ENCODE results near the gene INCENP.

The INCENP gene

DNA sequence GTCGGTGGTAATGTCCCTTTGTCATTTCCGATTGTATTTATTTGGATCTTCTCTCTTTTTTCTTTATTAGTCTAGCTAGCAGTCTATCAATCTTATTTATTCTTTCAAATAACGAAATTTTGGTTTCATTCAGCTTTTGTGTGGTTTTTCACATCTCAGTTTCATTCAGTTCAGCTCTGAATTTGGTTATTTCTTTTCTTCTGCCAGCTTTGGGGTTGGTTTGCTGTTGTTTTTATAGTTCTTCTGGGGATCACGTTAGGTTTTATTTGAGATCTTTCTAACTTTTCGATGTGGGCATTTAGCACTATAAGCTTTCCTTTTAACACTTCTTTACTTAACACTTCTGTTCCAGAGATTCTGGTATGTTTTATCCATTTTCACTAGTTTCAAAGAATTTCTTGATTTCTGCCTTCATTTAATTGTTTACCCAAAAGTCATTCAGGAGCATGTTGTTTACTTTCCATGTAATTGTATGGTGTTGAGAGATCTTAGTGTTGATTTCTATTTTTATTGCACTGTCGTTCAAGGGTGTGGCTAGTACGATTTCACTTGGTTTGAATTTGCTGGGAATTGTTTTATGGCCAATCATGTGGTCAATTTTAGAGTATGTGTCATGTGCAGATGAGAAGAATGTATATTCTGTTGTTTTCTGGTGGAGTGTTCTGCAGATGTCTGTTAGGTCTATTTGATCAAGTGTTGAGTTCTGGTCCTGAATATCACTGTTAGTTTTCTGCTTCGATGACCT is 58.5 kb downstream of the INCENP start:
- no peak for TF ChIP-seq TAF1 (IDR thresholded peaks at IDR 0.05; ENCODE audit: borderline replicate concordance, insufficient read depth, low read length)

DNA sequence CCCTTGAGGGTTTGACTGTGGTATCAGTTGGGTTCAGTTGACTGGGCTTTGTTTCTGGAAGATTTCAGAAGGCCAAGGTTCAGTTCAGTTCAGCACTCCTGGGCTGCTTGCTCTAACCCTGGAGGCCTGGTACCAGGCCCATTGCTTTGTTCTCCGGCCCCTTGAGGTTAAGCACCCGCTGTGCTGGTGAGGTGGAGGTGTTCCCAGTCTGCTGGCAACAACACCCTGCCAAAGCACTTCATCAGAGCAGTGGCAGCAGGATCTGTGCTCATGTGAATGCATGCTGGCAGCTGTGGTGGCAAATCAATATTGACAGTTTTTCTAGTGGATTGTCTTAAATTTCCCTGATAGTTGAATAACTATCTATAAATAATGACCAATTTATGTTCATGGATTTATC is 62.4 kb downstream of the INCENP start:
- TF ChIP-seq TAF1 (IDR thresholded peaks at IDR 0.05; ENCODE audit: borderline replicate concordance, insufficient read depth, low read length) (no peak), FOXP2 (optimal IDR thresholded peaks at IDR 0.05; ENCODE audit: borderline replicate concordance, extremely low read depth, extremely low read length, insufficient read depth) (no peak), POLR2AphosphoS5 (IDR thresholded peaks at IDR 0.05; ENCODE audit: low read depth, low read length) (no peak), SIN3A (IDR thresholded peaks at IDR 0.05; ENCODE audit: borderline replicate concordance, insufficient read depth, low read length) (no peak)
- TF ChIP-seq, protein P1, sequence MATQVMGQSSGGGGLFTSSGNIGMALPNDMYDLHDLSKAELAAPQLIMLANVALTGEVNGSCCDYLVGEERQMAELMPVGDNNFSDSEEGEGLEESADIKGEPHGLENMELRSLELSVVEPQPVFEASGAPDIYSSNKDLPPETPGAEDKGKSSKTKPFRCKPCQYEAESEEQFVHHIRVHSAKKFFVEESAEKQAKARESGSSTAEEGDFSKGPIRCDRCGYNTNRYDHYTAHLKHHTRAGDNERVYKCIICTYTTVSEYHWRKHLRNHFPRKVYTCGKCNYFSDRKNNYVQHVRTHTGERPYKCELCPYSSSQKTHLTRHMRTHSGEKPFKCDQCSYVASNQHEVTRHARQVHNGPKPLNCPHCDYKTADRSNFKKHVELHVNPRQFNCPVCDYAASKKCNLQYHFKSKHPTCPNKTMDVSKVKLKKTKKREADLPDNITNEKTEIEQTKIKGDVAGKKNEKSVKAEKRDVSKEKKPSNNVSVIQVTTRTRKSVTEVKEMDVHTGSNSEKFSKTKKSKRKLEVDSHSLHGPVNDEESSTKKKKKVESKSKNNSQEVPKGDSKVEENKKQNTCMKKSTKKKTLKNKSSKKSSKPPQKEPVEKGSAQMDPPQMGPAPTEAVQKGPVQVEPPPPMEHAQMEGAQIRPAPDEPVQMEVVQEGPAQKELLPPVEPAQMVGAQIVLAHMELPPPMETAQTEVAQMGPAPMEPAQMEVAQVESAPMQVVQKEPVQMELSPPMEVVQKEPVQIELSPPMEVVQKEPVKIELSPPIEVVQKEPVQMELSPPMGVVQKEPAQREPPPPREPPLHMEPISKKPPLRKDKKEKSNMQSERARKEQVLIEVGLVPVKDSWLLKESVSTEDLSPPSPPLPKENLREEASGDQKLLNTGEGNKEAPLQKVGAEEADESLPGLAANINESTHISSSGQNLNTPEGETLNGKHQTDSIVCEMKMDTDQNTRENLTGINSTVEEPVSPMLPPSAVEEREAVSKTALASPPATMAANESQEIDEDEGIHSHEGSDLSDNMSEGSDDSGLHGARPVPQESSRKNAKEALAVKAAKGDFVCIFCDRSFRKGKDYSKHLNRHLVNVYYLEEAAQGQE (IDR thresholded peaks at IDR 0.05; ENCODE audit: insufficient read depth in 1 of 2, low read depth in 2 of 2, low read length in 2 of 2) = no peak

DNA sequence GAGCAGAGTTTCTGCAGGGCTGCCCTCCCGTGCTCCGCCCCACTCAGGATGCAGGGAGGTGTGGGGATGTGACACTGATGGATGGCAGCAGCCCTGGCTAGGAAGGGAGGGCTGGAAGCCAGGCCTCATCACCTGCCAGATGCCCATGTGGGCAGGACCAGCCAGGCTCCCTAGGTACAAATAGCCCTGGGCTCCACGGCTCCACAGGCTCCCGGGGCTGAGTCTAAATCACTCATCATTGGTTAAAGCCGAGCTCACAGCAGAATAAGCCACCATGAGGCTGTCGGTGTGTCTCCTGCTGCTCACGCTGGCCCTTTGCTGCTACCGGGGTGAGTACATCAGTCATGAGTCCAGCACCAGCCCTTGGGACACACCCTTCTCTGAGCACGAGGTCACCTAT is 66.2 kb downstream of the INCENP start, which contains the start of gene SCGB1D1:
Gene SCGB1D1, plus strand, starts transcription at position 206 of the 400 bp plus-strand sequence. Its CDS starts 69 bp downstream, at position 275.
- TF ChIP-seq TAF1 (IDR thresholded peaks at IDR 0.05; ENCODE audit: borderline replicate concordance, insufficient read depth, low read length) = no peak
- TF ChIP-seq POLR2AphosphoS5 (IDR thresholded peaks at IDR 0.05; ENCODE audit: low read depth, low read length) = no peak
- no peak for TF ChIP-seq SIN3A (IDR thresholded peaks at IDR 0.05; ENCODE audit: borderline replicate concordance, insufficient read depth, low read length)
- no peak for TF ChIP-seq FOXP2 (optimal IDR thresholded peaks at IDR 0.05; ENCODE audit: borderline replicate concordance, extremely low read depth, extremely low read length, insufficient read depth)
- TF ChIP-seq, protein P1 (IDR thresholded peaks at IDR 0.05; ENCODE audit: insufficient read depth in 1 of 2, low read depth in 2 of 2, low read length in 2 of 2) = no peak

- TF ChIP-seq FOXP2 (optimal IDR thresholded peaks at IDR 0.05; ENCODE audit: borderline replicate concordance, extremely low read depth, extremely low read length, insufficient read depth) (no peak), SIN3A (IDR thresholded peaks at IDR 0.05; ENCODE audit: borderline replicate concordance, insufficient read depth, low read length) (no peak)
- TF ChIP-seq, protein P1 (IDR thresholded peaks at IDR 0.05; ENCODE audit: insufficient read depth in 1 of 2, low read depth in 2 of 2, low read length in 2 of 2) = peak; percentile 75 to 92
Measured at GRCh38 chr11:62193952-62194351, 70.1 kb downstream of the INCENP start.

DNA sequence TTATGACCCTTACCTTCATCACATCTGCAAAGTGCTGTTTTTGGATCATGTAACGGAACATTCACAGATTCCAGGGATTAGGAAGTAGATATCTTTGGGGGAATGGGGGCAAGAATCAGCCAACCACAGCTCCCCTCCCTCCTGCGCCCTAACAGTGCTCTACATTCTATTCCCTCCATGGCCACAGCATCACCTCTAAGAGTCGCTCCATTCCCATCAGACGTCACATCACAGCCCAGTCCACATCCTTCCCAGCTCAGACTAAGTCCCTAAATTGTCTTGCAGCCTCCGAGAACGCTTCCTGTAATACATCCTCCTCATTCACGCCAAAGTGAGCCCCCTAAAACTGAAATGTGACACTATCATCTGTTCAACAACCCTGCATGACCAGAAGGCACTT is 72.1 kb downstream of the INCENP start:
- TF ChIP-seq TAF1 (IDR thresholded peaks at IDR 0.05; ENCODE audit: borderline replicate concordance, insufficient read depth, low read length) (no peak), POLR2AphosphoS5 (IDR thresholded peaks at IDR 0.05; ENCODE audit: low read depth, low read length) (no peak), SIN3A (IDR thresholded peaks at IDR 0.05; ENCODE audit: borderline replicate concordance, insufficient read depth, low read length) (no peak), FOXP2 (optimal IDR thresholded peaks at IDR 0.05; ENCODE audit: borderline replicate concordance, extremely low read depth, extremely low read length, insufficient read depth) (no peak)
- TF ChIP-seq, protein P1 (IDR thresholded peaks at IDR 0.05; ENCODE audit: insufficient read depth in 1 of 2, low read depth in 2 of 2, low read length in 2 of 2) = no peak

Data from PFSK-1 (cell line).